ENCODE measurements around the gene EIF4A3.

Gene EIF4A3

GRCh38 chr17:80130992-80131391 lies 15.9 kb downstream of the EIF4A3 start:
- no peak for DNase-seq

- no peak for DNase-seq
Observed at GRCh38 chr17:80129006-80129565, 17.8 kb downstream of the EIF4A3 start.

GRCh38 chr17:80126449-80126715 lies 20.5 kb downstream of the EIF4A3 start:
- no peak for DNase-seq

GRCh38 chr17:80125656-80126448 lies 21.1 kb downstream of the EIF4A3 start:
- DNase-seq = no peak

GRCh38 chr17:80124351-80124981 lies 22.5 kb downstream of the EIF4A3 start:
- no peak for DNase-seq

- DNase-seq = no peak
Observed at GRCh38 chr17:80123791-80124190, 23.1 kb downstream of the EIF4A3 start.

- no peak for DNase-seq
Observed at GRCh38 chr17:80122926-80123505, 23.9 kb downstream of the EIF4A3 start.

- no peak for DNase-seq
Observed at GRCh38 chr17:80122026-80122575, 24.8 kb downstream of the EIF4A3 start.

GRCh38 chr17:80119839-80120238 lies 27.1 kb downstream of the EIF4A3 start:
- no peak for DNase-seq

- DNase-seq = no peak
Observed at GRCh38 chr17:80119271-80119791, 27.6 kb downstream of the EIF4A3 start.

- no peak for DNase-seq
Observed at GRCh38 chr17:80118601-80119270, 28.2 kb downstream of the EIF4A3 start.

- no peak for DNase-seq
Observed at GRCh38 chr17:80117491-80118401, 29.2 kb downstream of the EIF4A3 start.

GRCh38 chr17:80116921-80117380 lies 30.0 kb downstream of the EIF4A3 start:
- no peak for DNase-seq

GRCh38 chr17:80116276-80116920 lies 30.5 kb downstream of the EIF4A3 start:
- no peak for DNase-seq

GRCh38 chr17:80115159-80115558 lies 31.8 kb downstream of the EIF4A3 start:
- DNase-seq = no peak

GRCh38 chr17:80114758-80115157 lies 32.2 kb downstream of the EIF4A3 start:
- no peak for DNase-seq

GRCh38 chr17:80113033-80113484 lies 33.9 kb downstream of the EIF4A3 start:
- no peak for DNase-seq

GRCh38 chr17:80112471-80113032 lies 34.4 kb downstream of the EIF4A3 start:
- no peak for DNase-seq

- DNase-seq = no peak
Observed at GRCh38 chr17:80111702-80112470, 35.0 kb downstream of the EIF4A3 start.

All from NCI-H1105 treated with DMSO at 0.1 percent for 48 hours (cell line).